GM18526 (cell line): ENCODE data around the gene MTCL1.

Experiments used
- POLR2A ChIP-seq: IDR thresholded peaks from 3 replicates; pipeline ENCODE4 v1.6.1; 2011; ENCODE audit not compliant: insufficient read length; ENCODE audit errors: extremely low read depth

The MTCL1 gene

DNA sequence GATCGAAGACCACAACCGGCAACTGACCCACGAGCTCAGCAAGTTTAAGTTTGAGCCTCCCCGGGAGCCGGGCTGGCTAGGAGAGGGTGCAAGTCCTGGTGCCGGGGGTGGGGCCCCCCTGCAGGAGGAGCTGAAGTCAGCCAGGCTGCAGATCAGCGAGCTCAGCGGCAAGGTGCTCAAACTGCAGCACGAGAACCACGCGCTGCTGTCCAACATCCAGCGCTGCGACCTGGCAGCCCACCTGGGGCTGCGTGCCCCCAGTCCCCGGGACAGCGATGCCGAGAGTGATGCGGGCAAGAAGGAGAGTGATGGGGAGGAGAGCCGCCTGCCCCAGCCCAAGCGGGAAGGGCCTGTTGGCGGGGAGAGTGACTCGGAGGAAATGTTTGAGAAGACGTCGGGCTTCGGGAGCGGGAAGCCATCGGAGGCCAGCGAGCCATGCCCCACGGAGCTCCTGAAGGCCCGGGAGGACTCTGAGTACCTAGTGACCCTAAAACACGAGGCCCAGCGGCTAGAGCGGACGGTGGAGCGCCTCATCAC, 78.7 kb downstream of the MTCL1 start:
- no peak for TF ChIP-seq POLR2A

DNA sequence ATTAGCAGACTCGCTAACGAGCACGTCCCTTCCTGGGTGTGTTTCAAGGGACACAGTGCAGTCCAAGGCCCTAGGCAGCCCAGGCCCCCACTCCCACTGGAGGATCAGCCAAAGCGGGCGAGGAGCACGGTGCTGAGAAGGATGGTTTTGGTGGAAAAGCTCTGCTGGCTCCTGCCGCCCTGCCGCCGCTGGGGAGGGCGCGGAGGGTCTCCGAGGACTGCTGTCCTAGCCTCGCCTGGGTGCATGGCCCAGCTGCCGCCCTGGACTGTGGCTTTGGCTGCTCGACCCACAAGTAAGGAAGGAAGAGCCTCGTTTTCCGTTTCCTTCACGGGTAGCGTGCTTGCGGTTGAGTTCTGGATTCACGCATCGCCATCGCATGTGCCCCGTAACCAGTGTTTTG, 79.9 kb downstream of the MTCL1 start:
- TF ChIP-seq POLR2A, result no peak

DNA sequence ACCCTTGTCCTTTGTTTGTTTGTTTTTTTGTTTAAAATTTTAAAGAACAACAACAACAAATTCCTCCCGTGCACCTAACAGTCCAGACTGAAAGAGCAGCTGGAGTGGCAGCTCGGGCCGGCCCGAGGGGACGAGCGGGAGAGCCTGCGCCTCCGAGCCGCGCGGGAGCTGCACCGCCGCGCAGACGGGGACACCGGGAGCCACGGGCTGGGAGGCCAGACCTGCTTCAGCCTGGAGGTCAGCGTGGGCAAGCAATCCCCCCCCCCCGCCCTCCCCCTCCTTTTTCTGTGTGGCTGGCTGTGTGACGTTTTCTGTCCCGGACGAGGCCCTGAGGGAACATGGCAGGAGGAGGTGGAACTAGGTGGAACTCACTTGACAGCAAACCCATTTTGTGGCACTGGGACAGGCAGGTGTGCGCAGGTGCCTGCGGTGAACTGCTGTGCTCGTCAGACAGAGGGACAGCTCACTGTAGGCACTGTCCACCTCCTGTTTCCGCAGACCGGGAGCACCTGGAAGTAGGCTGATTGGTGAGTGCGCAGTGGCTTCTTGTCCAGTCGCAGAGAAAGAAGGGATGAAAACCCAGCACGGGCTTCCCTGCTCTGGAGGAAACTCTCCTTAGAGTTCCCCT, 80.6 kb downstream of the MTCL1 start:
- no peak for TF ChIP-seq POLR2A

DNA sequence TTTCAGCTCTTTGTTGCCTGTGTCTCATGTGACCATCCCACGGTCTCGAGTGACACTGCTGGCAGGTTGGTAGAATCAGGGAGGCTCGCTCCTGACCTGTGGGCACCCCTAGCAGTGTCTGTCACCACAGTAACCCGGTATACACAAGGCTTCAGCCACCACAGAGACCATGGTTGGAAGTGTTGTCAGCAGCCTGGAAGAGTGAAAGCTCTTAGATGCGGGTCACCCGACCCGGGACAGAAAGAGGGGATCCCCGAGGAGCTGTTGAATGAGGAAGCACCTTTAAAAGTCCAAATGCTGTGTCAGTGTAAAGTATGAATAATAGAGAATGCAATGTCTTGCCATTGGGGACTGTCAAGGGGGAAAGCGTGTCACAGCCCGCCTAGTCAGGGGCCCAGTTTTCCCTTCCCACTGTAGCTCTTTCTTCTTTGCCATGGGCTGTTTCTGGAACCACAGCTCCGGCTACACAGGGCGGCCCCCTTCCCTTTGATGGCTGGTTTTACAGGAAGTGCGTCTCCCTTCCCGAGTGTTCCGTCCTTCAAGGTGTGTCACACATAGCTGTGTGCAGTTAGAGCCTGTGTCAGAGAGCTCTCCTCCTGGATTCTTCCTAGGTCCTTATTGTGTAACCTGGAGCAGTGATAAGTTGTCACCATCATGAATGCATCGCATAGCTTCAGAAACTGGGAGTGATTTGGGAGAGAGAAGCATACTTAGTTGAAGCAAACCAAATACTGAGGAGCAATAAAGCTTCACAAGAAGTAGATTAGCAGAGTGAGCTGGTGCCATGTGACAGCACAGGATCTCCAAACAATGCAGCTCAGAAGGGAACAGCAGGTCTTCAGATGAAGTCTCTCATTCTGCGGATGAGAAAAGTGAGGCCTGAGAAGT, 81.4 kb downstream of the MTCL1 start:
- no peak for TF ChIP-seq POLR2A

DNA sequence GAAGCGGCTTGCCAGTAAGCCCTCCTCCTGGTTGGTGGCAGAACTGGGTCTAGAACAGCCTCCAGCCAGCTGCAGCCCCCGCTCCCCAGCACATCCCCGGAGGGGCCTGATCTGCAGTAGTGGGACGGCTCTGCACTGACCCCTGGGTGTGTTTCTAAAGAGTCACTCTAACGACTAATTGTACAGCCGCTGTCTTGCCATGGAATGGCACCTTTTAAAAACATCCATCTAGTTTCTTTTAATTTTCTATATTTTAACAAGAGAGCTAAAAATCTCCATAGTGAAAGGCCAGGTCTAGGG, 82.0 kb downstream of the MTCL1 start:
- TF ChIP-seq POLR2A, result no peak

DNA sequence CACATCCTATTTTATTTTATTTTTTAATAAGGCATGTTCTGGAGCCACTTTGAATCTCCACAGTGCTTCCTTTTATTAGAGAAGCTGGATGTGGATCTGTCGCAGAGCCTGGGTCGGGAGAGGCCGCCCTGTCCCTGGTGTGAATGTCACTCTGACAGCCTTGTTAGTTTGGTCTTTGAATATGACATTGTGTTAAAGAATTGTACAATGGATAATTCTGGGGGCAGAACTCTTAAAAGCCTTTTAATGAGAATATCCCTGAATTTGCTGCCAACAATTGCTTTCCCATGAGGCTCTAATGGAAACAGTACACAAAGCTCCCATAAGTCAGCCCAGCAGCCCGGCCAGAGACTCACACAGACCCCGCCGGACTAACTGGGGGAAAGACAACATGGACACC, 82.4 kb downstream of the MTCL1 start:
- TF ChIP-seq POLR2A, result no peak

DNA sequence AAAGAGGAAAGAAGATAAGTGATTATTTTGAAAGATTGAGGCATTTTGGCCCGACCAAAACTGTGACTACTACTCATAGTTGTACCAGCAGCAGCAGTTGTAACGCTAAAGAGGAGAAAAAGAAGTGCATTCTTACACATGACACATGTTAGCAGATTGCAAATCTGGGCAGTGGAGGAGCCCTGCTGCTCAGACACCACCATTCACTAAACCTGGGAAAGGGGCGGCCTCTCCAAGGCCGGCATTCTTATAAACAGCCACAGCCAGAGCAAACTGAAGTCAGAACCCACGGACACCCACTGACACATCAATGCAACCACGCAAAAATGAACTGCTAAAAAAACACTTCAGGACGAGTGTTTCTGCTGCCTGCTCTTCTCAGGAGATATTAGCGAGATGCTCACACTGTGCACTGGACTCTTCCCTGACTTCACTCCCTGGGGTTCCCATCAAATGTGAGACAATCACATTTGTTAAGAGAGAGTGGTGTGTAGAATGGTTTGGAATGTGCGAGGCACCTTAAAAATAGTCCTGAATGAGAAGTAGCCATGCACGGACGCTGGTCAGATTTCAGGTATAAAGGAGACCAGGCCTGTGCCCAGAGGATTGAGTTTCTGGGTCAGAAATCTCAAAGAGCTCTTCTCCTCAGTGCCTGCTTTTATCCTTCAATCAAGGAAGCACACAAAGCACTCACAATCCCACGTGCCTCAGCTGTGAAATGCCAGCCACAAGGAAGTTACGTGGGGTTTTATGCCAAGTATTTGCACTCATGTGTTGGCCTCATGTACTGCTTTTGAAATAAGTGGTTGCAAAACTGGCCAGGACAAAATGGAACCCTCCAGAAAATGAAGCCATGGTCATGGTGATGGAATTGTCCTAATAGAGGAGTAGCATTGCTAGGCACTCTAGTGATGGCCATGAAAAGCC, 83.4 kb downstream of the MTCL1 start:
- TF ChIP-seq POLR2A, result no peak

DNA sequence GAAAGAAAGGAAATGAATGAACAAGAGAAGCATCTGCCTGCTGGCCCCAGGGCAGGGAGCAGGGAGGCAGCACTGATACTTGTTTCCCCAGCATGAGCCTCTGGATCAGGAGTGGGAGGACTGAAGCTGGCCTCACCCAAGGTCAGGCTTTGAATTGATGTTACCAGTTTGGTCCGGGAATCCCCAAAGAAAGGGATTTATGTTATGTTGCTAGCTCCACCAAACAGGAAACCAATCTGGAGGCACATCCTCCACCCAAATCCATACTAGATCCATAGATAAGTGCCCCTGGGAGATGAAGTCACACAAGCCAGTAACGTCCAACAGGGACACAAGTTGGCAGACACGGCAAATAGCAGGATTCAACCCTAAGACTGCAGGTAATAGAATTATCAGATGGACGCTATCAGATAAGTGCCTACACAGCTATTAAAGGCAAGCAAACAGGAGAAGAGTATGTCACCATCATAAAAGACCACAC, 85.9 kb downstream of the MTCL1 start:
- TF ChIP-seq POLR2A, result no peak

DNA sequence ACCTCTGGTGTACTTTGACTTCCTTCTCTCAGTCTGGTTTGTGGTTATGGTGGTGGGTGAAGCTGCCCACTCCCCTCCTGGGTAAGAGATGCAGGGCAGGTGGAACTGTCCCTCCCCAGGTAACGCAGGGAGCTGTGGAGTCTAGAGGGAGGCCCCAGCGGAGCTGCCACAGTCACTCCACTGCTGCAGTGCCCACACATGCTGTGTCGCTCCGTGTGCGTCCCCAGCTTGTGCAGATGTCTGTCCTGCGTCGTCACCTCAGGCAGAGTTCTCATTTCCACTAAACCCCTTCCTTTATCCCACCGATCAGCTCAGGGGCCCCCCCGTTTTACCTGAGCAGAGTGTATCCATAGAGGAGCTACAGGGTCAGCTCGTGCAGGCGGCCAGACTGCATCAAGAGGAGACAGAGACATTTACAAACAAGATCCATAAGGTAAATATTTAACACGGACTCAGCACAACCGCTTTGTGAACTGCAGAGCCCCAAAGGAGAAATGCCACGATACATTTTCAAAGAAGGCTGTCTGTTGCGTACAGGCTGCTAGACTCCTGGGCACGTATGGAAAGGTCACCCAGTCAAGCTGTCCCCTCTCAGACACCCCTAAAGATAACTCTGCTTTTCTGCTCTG, 87.4 kb downstream of the MTCL1 start:
- TF ChIP-seq POLR2A, result no peak

DNA sequence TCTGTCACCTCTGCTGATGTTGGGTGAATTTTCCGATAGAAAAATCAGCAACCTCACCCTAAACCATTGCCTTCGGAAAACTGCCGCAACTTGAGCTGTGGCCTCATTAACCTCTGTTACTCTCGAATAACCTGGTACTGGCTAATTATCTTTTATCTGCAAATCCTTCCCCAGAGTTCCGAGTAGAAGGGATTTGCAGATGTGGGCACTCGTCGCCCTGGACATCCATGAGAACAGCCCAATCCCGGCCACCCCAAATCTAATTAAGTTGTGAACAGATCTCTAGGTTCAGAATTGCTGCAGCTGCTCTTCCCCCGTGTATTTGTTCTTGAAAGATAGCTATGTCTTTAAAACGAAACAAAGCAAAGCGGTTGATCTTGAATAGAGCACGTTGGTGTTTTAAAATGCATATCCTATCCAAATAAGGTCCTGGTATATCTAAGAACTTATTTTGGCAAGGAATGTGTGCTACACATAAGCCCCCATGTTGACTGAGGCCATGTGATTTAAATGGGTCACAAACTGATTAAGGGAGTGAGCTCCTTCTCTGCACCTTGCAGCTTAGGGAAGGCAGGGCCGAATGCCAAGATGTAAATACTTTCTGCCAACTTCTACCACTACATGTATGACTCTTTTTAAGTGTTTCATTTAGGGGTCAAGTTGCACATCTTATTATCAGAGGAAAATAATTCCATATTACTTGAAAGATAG, 88.2 kb downstream of the MTCL1 start:
- TF ChIP-seq POLR2A, result no peak

DNA sequence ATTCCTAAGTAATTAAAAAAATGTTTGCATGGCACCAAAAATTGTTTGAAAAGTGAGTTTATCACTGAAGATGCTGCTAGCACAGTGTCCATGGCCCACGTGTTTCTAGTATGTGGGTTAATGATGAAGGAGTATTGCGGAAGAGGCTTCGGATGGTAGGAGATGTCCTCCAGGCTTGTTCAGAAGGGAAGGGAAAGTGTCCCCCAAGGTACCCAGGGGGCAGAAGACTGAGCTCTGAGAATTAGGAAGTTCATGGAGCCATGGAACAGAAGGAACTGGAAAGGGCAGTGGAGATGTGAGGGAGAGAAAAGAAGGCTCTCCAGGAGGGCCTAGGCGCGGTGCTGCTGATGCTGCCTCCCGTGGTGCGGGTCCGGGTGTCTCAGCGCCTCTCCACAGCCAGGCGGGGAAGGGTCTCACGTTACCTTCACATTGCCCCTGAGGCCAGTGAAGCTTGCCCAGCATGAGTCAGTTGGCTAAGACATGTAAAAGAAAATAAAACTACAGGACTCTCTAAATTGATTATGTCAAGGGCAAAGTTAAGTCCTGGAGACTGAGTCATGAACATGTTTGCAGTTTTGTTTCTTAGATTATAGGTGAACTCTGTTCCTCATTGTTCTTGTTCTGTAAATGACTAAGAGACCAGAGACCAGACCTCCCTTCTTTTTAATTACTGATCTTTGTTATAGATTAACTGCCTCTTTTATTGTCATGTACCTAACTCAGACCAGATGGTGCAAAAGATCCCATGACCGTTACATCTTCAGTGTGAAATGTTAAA, 89.0 kb downstream of the MTCL1 start:
- no peak for TF ChIP-seq POLR2A

DNA sequence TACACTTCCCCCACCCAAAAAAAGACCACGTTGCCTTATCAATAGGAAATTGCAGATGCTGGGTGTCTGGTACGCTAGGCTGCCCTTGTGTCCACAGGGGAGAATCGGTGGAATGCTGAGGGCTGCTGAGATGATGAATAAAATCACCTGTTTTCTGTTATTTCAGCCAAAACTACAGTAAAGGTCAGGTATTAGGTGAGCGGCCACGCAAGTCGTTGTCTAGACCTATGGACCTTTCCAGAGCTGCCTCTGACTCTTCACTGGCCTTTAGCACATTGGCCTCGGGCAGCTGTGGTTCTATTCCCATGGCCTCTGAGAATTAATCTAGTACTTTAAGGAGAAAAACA, 89.6 kb downstream of the MTCL1 start:
- no peak for TF ChIP-seq POLR2A

DNA sequence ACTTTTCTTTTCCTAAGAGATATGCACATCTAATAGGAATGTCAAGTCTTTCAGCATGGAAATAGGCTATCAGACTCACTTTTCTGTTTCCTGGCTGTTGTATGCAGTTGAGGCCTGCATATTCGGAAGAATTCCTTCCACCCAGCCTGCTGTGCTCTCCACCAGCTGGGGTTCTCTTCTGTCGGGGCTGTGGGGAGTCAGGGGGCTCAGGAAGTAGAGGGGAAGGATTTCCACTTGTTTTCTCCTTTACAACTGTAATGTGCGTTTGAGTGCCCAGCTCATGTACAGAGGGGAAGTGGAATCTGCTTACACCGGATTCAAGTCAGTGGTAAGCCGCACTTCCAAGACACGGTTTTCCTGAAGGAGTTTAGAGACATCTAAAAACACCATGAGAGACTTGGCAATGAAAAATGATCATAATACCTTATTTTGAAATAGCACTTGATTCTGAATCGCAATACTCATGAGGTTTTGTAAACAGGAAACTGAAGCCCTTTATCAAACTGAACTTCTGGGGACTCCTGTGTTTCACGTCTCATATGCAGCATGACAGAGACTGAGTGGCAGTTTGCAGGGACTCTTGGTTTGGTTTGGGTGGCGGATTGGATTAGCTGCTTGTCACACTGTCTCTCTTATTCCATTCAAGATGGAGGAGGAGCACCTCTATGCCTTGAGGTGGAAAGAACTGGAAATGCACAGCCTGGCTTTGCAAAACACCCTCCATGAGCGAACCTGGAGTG, 90.4 kb downstream of the MTCL1 start:
- no peak for TF ChIP-seq POLR2A
